ENCODE measurements around the gene ZW10.

- no peak for TF ChIP-seq JUNB (CRISPR knock-in tag; IDR thresholded peaks at IDR 0.05; ENCODE audit: borderline replicate concordance)
- TF ChIP-seq PHF8 (CRISPR knock-in tag; IDR thresholded peaks at IDR 0.05), result no peak
- TF ChIP-seq CTCF (CRISPR knock-in tag; IDR thresholded peaks at IDR 0.05), result no peak
- TF ChIP-seq ZNF317 (CRISPR knock-in tag; IDR thresholded peaks at IDR 0.05), result no peak
- TF ChIP-seq JDP2 (CRISPR knock-in tag; IDR thresholded peaks at IDR 0.05; ENCODE audit: borderline replicate concordance), result no peak
- TF ChIP-seq, protein P1, sequence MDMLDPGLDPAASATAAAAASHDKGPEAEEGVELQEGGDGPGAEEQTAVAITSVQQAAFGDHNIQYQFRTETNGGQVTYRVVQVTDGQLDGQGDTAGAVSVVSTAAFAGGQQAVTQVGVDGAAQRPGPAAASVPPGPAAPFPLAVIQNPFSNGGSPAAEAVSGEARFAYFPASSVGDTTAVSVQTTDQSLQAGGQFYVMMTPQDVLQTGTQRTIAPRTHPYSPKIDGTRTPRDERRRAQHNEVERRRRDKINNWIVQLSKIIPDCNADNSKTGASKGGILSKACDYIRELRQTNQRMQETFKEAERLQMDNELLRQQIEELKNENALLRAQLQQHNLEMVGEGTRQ (IDR thresholded peaks at IDR 0.05; ENCODE audit: low read depth, low read length), result no peak
- TF ChIP-seq, protein P1 (CRISPR knock-in tag; IDR thresholded peaks at IDR 0.05; ENCODE audit: borderline replicate concordance), result no peak
- TF ChIP-seq BCL3 (CRISPR knock-in tag; IDR thresholded peaks at IDR 0.05), result no peak
- no peak for TF ChIP-seq PCBP2 (optimal IDR thresholded peaks at IDR 0.05; ENCODE audit: low read depth, low read length, poor library complexity, severe bottlenecking)
- TF ChIP-seq, protein P2, sequence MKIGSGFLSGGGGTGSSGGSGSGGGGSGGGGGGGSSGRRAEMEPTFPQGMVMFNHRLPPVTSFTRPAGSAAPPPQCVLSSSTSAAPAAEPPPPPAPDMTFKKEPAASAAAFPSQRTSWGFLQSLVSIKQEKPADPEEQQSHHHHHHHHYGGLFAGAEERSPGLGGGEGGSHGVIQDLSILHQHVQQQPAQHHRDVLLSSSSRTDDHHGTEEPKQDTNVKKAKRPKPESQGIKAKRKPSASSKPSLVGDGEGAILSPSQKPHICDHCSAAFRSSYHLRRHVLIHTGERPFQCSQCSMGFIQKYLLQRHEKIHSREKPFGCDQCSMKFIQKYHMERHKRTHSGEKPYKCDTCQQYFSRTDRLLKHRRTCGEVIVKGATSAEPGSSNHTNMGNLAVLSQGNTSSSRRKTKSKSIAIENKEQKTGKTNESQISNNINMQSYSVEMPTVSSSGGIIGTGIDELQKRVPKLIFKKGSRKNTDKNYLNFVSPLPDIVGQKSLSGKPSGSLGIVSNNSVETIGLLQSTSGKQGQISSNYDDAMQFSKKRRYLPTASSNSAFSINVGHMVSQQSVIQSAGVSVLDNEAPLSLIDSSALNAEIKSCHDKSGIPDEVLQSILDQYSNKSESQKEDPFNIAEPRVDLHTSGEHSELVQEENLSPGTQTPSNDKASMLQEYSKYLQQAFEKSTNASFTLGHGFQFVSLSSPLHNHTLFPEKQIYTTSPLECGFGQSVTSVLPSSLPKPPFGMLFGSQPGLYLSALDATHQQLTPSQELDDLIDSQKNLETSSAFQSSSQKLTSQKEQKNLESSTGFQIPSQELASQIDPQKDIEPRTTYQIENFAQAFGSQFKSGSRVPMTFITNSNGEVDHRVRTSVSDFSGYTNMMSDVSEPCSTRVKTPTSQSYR (CRISPR knock-in tag; IDR thresholded peaks at IDR 0.05; ENCODE audit: borderline replicate concordance), result no peak
- no peak for TF ChIP-seq ZSCAN25 (CRISPR knock-in tag; IDR thresholded peaks at IDR 0.05)
- TF ChIP-seq POLR2A (IDR thresholded peaks at IDR 0.05; ENCODE audit: insufficient read depth in 1 of 2, low read depth in 2 of 2, low read length in 2 of 2), result no peak
These were observed 438 bp downstream of the ZW10 start for GRCh38 chr11:113773092-113773415.

All from HepG2 (cell line).